Calu3 (cell line): Measurements from ENCODE around the gene THUMPD2. TPM values are rescaled to one million over a fixed set of nuclear protein-coding genes. Genes with fewer than 3 reads are reported as not detected.
A peak's percentile ranks its signal among the peaks of the same experiment; 100 is the strongest.

Source experiments
- BruUV-seq: library from RNA; stranded (reverse); fragments of 400-500 nt; replicated peaks from 2 replicates; lab custom pipeline; 2021; lab: Mats Ljungman, UMichigan
- CTCF ChIA-PET: fragments of 300-600 bp; sonication (Branson Sonifier 250); formaldehyde crosslinking; loops from one replicate; lab custom pipeline; 2022; ENCODE audit warnings: antibody characterized with exemption; lab: Charles Lee
- DNase-seq: peaks from one replicate; pipeline ENCODE4 v3.0.0; 2022
- H3K27ac Mint-ChIP-seq: one replicate; pipeline ENCODE4 v1.8.0; 2022; ENCODE audit warnings: mixed read lengths; ENCODE audit not compliant: unreplicated experiment
- H3K27me3 Mint-ChIP-seq: one replicate; pipeline ENCODE4 v1.8.0; 2022; ENCODE audit warnings: mixed read lengths; ENCODE audit not compliant: unreplicated experiment
- H3K36me3 Mint-ChIP-seq: one replicate; pipeline ENCODE4 v1.8.0; 2022; ENCODE audit warnings: mild to moderate bottlenecking, moderate library complexity, mixed read lengths; ENCODE audit not compliant: insufficient read depth, unreplicated experiment
- H3K4me1 Mint-ChIP-seq: one replicate; pipeline ENCODE4 v1.8.0; 2022; ENCODE audit warnings: mild to moderate bottlenecking, low read depth, mixed read lengths; ENCODE audit not compliant: unreplicated experiment
- H3K4me3 Mint-ChIP-seq: one replicate; pipeline ENCODE4 v1.8.0; 2022; ENCODE audit warnings: mild to moderate bottlenecking, low read depth, moderate library complexity, mixed read lengths; ENCODE audit not compliant: unreplicated experiment
- H3K9me3 Mint-ChIP-seq: one replicate; pipeline ENCODE4 v1.8.0; 2022; ENCODE audit warnings: low read depth, mixed read lengths; ENCODE audit not compliant: unreplicated experiment
- intact Hi-C: fragments of 100-400 bp; cut with micrococcal nuclease; formaldehyde crosslinking; loops from one replicate; pipeline ENCODE4 v1.10.0; 2022; ENCODE audit not compliant: unreplicated experiment
- total RNA-seq: library from RNA; stranded (reverse); gene quantifications from 2 replicates; pipeline ENCODE4 v1.2.3, GENCODE V29; 2022
- TF ChIP-seq, protein P1 (sequence below): fragments of 200-600 bp; IDR thresholded peaks from one replicate; pipeline ENCODE4 v1.8.0; 2022; ENCODE audit warnings: antibody characterized with exemption; ENCODE audit not compliant: unreplicated experiment

Gene THUMPD2
- total RNA-seq, 1 experiment from 2014 or later, result 13.4 TPM

GRCh38 chr2:39787950-39788349 lies 8.9 kb upstream of the THUMPD2 start:
- H3K9me3 Mint-ChIP-seq, result no peaks in the 10 kb centered on the region
- DNase-seq, result no peak
- no peak overlapping the region for H3K4me3 Mint-ChIP-seq
- H3K27ac Mint-ChIP-seq, result no peak overlapping the region
- no TSS peak for BruUV-seq
- H3K36me3 Mint-ChIP-seq, result peaks cover 8% of the 10 kb centered on the region
- intact Hi-C loops, result no loop called here
- H3K27me3 Mint-ChIP-seq, result no peaks in the 10 kb centered on the region
- CTCF ChIA-PET, result no interaction called here
- TF ChIP-seq, protein P1, sequence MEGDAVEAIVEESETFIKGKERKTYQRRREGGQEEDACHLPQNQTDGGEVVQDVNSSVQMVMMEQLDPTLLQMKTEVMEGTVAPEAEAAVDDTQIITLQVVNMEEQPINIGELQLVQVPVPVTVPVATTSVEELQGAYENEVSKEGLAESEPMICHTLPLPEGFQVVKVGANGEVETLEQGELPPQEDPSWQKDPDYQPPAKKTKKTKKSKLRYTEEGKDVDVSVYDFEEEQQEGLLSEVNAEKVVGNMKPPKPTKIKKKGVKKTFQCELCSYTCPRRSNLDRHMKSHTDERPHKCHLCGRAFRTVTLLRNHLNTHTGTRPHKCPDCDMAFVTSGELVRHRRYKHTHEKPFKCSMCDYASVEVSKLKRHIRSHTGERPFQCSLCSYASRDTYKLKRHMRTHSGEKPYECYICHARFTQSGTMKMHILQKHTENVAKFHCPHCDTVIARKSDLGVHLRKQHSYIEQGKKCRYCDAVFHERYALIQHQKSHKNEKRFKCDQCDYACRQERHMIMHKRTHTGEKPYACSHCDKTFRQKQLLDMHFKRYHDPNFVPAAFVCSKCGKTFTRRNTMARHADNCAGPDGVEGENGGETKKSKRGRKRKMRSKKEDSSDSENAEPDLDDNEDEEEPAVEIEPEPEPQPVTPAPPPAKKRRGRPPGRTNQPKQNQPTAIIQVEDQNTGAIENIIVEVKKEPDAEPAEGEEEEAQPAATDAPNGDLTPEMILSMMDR, result no peak
- peaks cover 23% of the 10 kb centered on the region for H3K4me1 Mint-ChIP-seq

DNA sequence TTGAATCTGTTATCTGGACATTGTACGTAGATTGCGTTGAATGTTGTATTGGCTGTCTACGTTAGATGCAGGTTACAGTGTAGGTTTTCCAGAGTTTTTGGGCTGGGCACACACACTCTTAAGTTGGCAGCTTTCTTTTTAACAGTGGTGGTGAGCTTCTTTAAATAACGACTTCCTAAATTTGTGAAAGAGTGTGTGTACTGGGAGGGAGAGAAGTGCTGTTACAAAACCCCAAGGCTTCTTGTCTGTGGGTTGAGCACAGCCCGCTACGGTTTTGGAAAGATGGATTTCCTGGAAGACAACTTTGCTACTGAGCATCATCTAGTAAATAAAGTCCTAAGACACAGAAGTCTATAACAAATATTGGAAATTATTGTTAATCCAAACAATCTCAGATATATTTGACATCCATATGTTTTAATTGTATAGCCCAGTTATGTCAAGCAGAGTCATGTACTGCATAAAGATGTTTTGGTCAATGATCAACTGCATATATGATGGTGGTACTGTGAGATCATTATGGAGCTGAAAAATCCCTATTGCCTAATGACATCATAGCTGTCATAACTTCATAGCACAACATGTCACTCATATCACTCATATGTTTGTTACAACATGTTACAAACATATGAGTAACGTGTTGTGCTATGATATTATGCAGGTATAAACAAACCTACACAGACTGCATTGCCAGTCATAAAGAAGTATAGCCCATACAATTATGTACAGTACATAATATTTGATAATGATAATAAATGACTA lies 7.9 kb upstream of the THUMPD2 start:
- Mint-ChIP-seq H3K27me3 (no peaks in the 10 kb centered on the region), H3K9me3 (no peaks in the 10 kb centered on the region), H3K4me3 (no peak overlapping the region), H3K27ac (no peak overlapping the region), H3K36me3 (peaks cover 8% of the 10 kb centered on the region), H3K4me1 (peaks cover 33% of the 10 kb centered on the region)
- TF ChIP-seq, protein P1, result no peak
- DNase-seq, result no peak
- intact Hi-C loops, result no loop called here
- no TSS peak for BruUV-seq
- CTCF ChIA-PET, result no interaction called here

GRCh38 chr2:39782591-39782990 lies 3.5 kb upstream of the THUMPD2 start:
- Mint-ChIP-seq H3K4me1 (peaks cover 32% of the 10 kb centered on the region), H3K36me3 (peaks cover 30% of the 10 kb centered on the region), H3K9me3 (no peaks in the 10 kb centered on the region), H3K27me3 (no peaks in the 10 kb centered on the region), H3K27ac (peak overlapping the region; percentile 48), H3K4me3 (no peak overlapping the region)
- CTCF ChIA-PET, result interaction anchor here (0.6 kb wide), 1 partner anchor 39 kb away, joined by 6 read pairs; no protein-coding TSS in a partner anchor
- intact Hi-C loops, result no loop called here
- TF ChIP-seq, protein P1, result no peak
- DNase-seq, result no peak
- BruUV-seq, result no TSS peak

GRCh38 chr2:39781697-39782096 lies 2.6 kb upstream of the THUMPD2 start:
- H3K9me3 Mint-ChIP-seq, result no peaks in the 10 kb centered on the region
- BruUV-seq, result no TSS peak
- H3K4me1 Mint-ChIP-seq, result peaks cover 32% of the 10 kb centered on the region
- H3K4me3 Mint-ChIP-seq, result no peak overlapping the region
- DNase-seq, result no peak
- intact Hi-C loops, result no loop called here
- TF ChIP-seq, protein P1, result no peak
- CTCF ChIA-PET, result interaction anchor here (0.5 kb wide), 1 partner anchor 103 kb away, joined by 3 read pairs; no protein-coding TSS in a partner anchor
- no peak overlapping the region for H3K27ac Mint-ChIP-seq
- H3K27me3 Mint-ChIP-seq, result no peaks in the 10 kb centered on the region
- H3K36me3 Mint-ChIP-seq, result peaks cover 33% of the 10 kb centered on the region
